GM23338 (cell line): Measurements from ENCODE around the gene MYH10.

Experiments
- CREB1 ChIP-seq: fragments of 250-450 bp; sonication (Bioruptor Pico); IDR thresholded peaks from 2 replicates; pipeline ENCODE4 v1.5.0; 2020; ENCODE audit warnings: low read depth, mild to moderate bottlenecking, moderate library complexity
- CTCF ChIP-seq, 2 experiments: fragments of 200-600 bp in 1 of 2; sonication (generic) in 1 of 2; conservative IDR thresholded peaks; 2 replicates each; pipeline versions ENCODE4 v1.5.1 to v1.6.1; 2016 to 2017; ENCODE audit warnings: antibody characterized with exemption in 2 of 2, low read depth in 2 of 2, mild to moderate bottlenecking in 2 of 2, moderate library complexity in 1 of 2
- EZH2 ChIP-seq: fragments of 200-600 bp; sonication (generic); IDR thresholded peaks from one replicate; pipeline ENCODE4 v1.8.0; 2017; ENCODE audit warnings: antibody characterized with exemption, mild to moderate bottlenecking, low read depth; ENCODE audit not compliant: unreplicated experiment
- EZH2phosphoT487 ChIP-seq: fragments of 200-600 bp; sonication (generic); IDR thresholded peaks from one replicate; pipeline ENCODE4 v1.8.1; 2018; ENCODE audit warnings: antibody characterized with exemption; ENCODE audit not compliant: unreplicated experiment
- ZNF462 ChIP-seq: fragments of 250-450 bp; sonication (Bioruptor Pico); IDR thresholded peaks from 2 replicates; pipeline ENCODE4 v1.5.0; 2020; ENCODE audit warnings: mild to moderate bottlenecking, moderate library complexity

GRCh38 chr17:8609910-8610309 lies 20.6 kb downstream of the MYH10 start:
- TF ChIP-seq EZH2 = no peak
- TF ChIP-seq CTCF (conservative IDR thresholded peaks at IDR 0.05; ENCODE audit: low read depth in 2 of 2) = no peak
- TF ChIP-seq CREB1 (CRISPR knock-in tag) = no peak
- TF ChIP-seq EZH2phosphoT487 = no peak
- TF ChIP-seq ZNF462 (CRISPR knock-in tag) = no peak
